GM18951 (cell line): ENCODE measurements around the gene FHIP2A.

Experiments
- POLR2A ChIP-seq: IDR thresholded peaks from 4 replicates; pipeline ENCODE4 v1.6.1; 2011; ENCODE audit warnings: mild to moderate bottlenecking; ENCODE audit not compliant: insufficient read length, insufficient read depth; ENCODE audit errors: extremely low read depth
- in situ Hi-C: fragments of 300-500 bp; cut with MboI; formaldehyde crosslinking; loops from one replicate; pipeline ENCODE4 v1.12.0; 2022; ENCODE audit warnings: low sequenced_read_pairs, mixed read lengths, inconsistent platforms; ENCODE audit not compliant: unreplicated experiment

FHIP2A gene

GRCh38 chr10:114795039-114795438 is 26.5 kb upstream of the FHIP2A start:
- in situ Hi-C loops: no loop called here
- TF ChIP-seq POLR2A: no peak

- TF ChIP-seq POLR2A: no peak
- in situ Hi-C loops: no loop called here
Observed at GRCh38 chr10:114800361-114800760, 21.2 kb upstream of the FHIP2A start.

GRCh38 chr10:114801411-114801813 is 20.2 kb upstream of the FHIP2A start:
- in situ Hi-C loops: no loop called here
- no peak for TF ChIP-seq POLR2A

- in situ Hi-C loops: no loop called here
- no peak for TF ChIP-seq POLR2A
Observed at GRCh38 chr10:114802177-114802576, 19.4 kb upstream of the FHIP2A start.

GRCh38 chr10:114806562-114807391 is 14.8 kb upstream of the FHIP2A start:
- in situ Hi-C loops: no loop called here
- TF ChIP-seq POLR2A: no peak

GRCh38 chr10:114808982-114809381 is 12.6 kb upstream of the FHIP2A start:
- in situ Hi-C loops: no loop called here
- no peak for TF ChIP-seq POLR2A

GRCh38 chr10:114810926-114811325 is 10.7 kb upstream of the FHIP2A start:
- in situ Hi-C loops: no loop called here
- TF ChIP-seq POLR2A: no peak

GRCh38 chr10:114811862-114812261 is 9.7 kb upstream of the FHIP2A start:
- TF ChIP-seq POLR2A: no peak
- in situ Hi-C loops: no loop called here

- in situ Hi-C loops: no loop called here
- TF ChIP-seq POLR2A: no peak
Observed at GRCh38 chr10:114815791-114816190, 5.8 kb upstream of the FHIP2A start.

- TF ChIP-seq POLR2A: no peak
- in situ Hi-C loops: no loop called here
Observed at GRCh38 chr10:114816308-114816707, 5.3 kb upstream of the FHIP2A start.

- in situ Hi-C loops: no loop called here
- TF ChIP-seq POLR2A: no peak
Observed at GRCh38 chr10:114819322-114819721, 2.3 kb upstream of the FHIP2A start.

GRCh38 chr10:114821915-114822443 is 399 bp downstream of the FHIP2A start:
- in situ Hi-C loops: no loop called here
- TF ChIP-seq POLR2A: no peak

- TF ChIP-seq POLR2A: no peak
- in situ Hi-C loops: no loop called here
Observed at GRCh38 chr10:114822444-114823076, 980 bp downstream of the FHIP2A start.

- no peak for TF ChIP-seq POLR2A
- in situ Hi-C loops: no loop called here
Observed at GRCh38 chr10:114823077-114823463, 1.5 kb downstream of the FHIP2A start.
